Fibroblast of pulmonary artery (primary cell): Measurements from ENCODE around the gene SEC14L5.

Experiments used
- DNase-seq: peaks from one replicate; pipeline ENCODE4 v3.0.0-alpha.2; 2010; ENCODE audit warnings: low read depth
- H3K4me3 ChIP-seq: replicated peaks from 2 replicates; pipeline ENCODE4 v1.5.1; 2011; ENCODE audit warnings: low read depth, mild to moderate bottlenecking, control low read depth, low read length, moderate library complexity
- CTCF ChIP-seq: IDR thresholded peaks from 2 replicates; pipeline ENCODE4 v1.5.1; 2011; ENCODE audit warnings: mild to moderate bottlenecking, control low read depth, low read length, inconsistent platforms; ENCODE audit errors: missing control alignments

The SEC14L5 gene

GRCh38 chr16:5011637-5012036 lies 53.5 kb downstream of the SEC14L5 start:
- TF ChIP-seq CTCF: no peak
- no peak overlapping the region for H3K4me3 ChIP-seq
- DNase-seq: no peak

DNA sequence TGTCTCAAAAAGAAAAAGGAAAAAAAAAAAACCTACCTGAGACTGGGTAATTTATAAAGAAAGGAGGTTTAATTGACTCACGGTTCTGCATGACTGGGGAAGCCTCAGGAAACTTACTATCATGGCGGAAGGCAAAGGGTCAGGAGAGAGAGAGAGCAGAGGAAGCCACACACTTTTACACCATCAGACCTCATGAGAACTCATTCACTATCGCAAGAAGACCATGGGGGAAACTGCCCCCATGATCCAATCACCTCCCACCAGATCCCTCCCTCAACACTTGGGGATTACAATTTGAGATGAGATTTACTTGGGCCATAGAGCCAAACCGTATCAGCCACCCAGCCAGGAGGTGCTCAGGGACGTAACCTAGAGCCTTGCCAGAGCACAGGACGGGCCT lies 54.8 kb downstream of the SEC14L5 start:
- TF ChIP-seq CTCF: no peak
- DNase-seq: no peak
- no peak overlapping the region for H3K4me3 ChIP-seq

GRCh38 chr16:5015351-5015750 lies 57.2 kb downstream of the SEC14L5 start:
- no peak overlapping the region for H3K4me3 ChIP-seq
- no peak for DNase-seq
- no peak for TF ChIP-seq CTCF

DNA sequence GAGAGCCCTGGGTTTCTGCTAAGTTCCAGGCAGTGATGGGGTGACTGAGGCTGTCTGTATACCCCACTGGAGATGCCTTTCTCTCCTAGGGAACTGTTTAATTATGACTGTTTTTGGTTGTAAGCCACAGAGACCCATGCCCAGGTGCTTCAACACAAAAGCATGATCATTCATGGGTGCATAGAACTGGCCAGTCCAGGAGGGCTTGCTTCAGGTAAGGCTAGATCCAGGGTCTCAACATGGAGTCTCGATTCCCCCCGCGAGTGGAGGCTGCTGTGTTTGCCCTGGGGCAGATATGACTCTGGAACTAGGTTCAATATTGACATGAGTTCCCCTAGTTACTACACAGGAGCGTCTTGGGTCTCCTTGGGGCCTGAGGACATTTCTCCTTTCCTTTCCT lies 57.8 kb downstream of the SEC14L5 start:
- no peak for TF ChIP-seq CTCF
- no peak for DNase-seq
- no peak overlapping the region for H3K4me3 ChIP-seq

DNA sequence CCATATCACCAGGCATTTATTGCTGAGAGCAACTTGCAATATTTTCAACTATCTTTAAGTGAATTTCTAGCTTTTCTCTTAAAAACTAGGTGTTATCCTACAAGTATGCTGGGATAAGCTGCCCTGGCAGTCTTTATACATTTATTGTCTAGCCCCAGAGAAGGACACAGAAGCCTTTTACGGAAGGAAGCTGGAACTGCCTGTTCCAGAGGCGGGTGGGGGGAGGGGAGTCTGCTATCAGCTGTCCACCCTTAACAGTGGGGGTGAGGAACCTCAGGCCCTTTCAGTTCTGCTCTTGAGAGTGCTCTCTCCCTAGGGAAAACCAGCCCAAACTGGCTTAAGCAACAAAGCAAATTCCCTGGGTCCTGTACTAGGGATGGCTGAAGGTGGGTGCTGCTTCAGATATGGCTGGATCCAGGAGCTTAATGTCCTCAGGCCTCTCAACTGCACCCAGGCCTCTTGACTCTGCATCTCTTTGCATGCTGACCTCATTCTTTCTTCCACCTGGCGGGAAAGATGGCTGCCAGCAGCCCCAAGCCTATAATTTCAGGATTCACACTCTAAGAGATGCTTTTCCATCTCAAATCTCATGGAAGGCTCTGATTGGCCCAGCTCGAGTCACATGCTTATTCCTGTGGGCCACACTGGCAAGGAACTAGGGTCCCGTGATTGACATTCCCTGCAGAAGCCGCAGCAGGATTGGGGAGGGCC lies 59.0 kb downstream of the SEC14L5 start:
- no peak for DNase-seq
- no peak for TF ChIP-seq CTCF
- H3K4me3 ChIP-seq: no peak overlapping the region

DNA sequence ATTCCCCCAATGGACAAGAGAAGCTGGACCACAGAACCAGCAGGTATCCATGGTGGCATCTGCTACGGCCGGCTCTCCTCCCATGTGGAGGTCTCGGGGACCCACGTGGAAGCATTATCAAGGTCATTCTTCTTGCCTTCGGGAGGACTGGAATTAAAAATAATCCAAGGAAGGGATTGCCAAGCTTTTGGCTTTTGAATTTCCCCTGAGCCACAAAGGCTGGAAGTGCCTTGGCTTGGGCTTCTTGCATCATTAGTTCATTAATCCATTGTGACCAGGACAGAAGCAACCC lies 59.5 kb downstream of the SEC14L5 start:
- DNase-seq: no peak
- H3K4me3 ChIP-seq: no peak overlapping the region
- no peak for TF ChIP-seq CTCF

DNA sequence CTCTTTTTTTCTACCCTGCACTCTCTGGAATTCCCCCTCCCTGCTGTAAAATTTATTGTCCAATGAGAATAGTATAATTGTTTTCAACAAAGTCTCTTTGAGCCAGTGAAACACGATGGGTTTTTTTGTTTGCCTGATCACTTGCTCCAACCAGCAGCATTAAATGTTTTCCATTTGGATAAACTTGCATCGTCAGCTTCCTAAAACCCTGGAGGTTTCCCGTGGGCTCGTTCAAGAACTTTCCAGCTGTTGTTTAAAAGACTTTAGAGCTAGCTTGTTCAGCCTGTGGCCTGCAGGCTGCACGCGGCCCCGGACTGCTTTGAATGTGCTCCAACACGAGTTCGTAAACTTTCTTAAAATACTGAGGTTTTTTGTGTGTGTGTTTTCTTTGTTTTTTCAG lies 60.7 kb downstream of the SEC14L5 start:
- no peak overlapping the region for H3K4me3 ChIP-seq
- DNase-seq: no peak
- no peak for TF ChIP-seq CTCF
